Measurements from ENCODE around the gene TMEM33. TPM values are rescaled to one million over a fixed set of nuclear protein-coding genes. Genes with fewer than 3 reads are reported as not detected.

Gene TMEM33
- total and polyA plus RNA-seq, 8 donors = 29.8 to 87.7 (median 32.0) TPM

GRCh38 chr4:41967392-41967791 is 32.2 kb downstream of the TMEM33 start:
- no peak for ATAC-seq
- H3K9me3 ChIP-seq = peaks cover 0 to 6% of the 10 kb centered on the region in 2 donors
- no peaks in the 10 kb centered on the region for H3K27me3 ChIP-seq
- H3K27ac ChIP-seq = no peak overlapping the region
- intact Hi-C loops (cut with DNase I) = no loop called here
- H3K36me3 ChIP-seq = no peaks in the 10 kb centered on the region
- no peak overlapping the region for H3K4me3 ChIP-seq
- TF ChIP-seq CTCF (IDR thresholded peaks at IDR 0.05) = no peak
- no peaks in the 10 kb centered on the region for H3K4me1 ChIP-seq
- no peak for DNase-seq

GRCh38 chr4:41969671-41970070 is 34.4 kb downstream of the TMEM33 start:
- Histone ChIP-seq H3K4me1 (no peaks in the 10 kb centered on the region), H3K9me3 (peaks cover 0 to 6% of the 10 kb centered on the region in 2 donors), H3K27ac (no peak overlapping the region), H3K4me3 (no peak overlapping the region), H3K27me3 (no peaks in the 10 kb centered on the region), H3K36me3 (no peaks in the 10 kb centered on the region)
- DNase-seq (no peak), ATAC-seq (no peak)
- no peak for TF ChIP-seq CTCF (IDR thresholded peaks at IDR 0.05)
- intact Hi-C loops (cut with DNase I) = no loop called here

- TF ChIP-seq CTCF (IDR thresholded peaks at IDR 0.05) = no peak
- ATAC-seq = no peak
- no peak for DNase-seq
- Histone ChIP-seq H3K36me3 (no peaks in the 10 kb centered on the region), H3K27ac (no peak overlapping the region), H3K4me1 (no peaks in the 10 kb centered on the region), H3K27me3 (no peaks in the 10 kb centered on the region), H3K9me3 (no peaks in the 10 kb centered on the region), H3K4me3 (no peak overlapping the region)
- intact Hi-C loops (cut with DNase I) = no loop called here
These were observed 40.1 kb downstream of the TMEM33 start for GRCh38 chr4:41975341-41975740.

- Histone ChIP-seq H3K4me3 (no peak overlapping the region), H3K27me3 (no peaks in the 10 kb centered on the region), H3K27ac (no peak overlapping the region), H3K9me3 (peaks cover 0 to 4% of the 10 kb centered on the region in 2 donors), H3K4me1 (no peaks in the 10 kb centered on the region), H3K36me3 (no peaks in the 10 kb centered on the region)
- ATAC-seq (peak; percentile 46), DNase-seq (no peak)
- no peak for TF ChIP-seq CTCF (IDR thresholded peaks at IDR 0.05)
- intact Hi-C loops (cut with DNase I) = no loop called here
These were observed 41.7 kb downstream of the TMEM33 start for GRCh38 chr4:41976775-41977516.

- TF ChIP-seq CTCF (IDR thresholded peaks at IDR 0.05) = no peak
- DNase-seq (no peak), ATAC-seq (no peak)
- no peaks in the 10 kb centered on the region for H3K4me1 ChIP-seq
- H3K36me3 ChIP-seq = no peaks in the 10 kb centered on the region
- no peak overlapping the region for H3K27ac ChIP-seq
- intact Hi-C loops (cut with DNase I) = no loop called here
- H3K4me3 ChIP-seq = no peak overlapping the region
- no peaks in the 10 kb centered on the region for H3K27me3 ChIP-seq
- H3K9me3 ChIP-seq = peaks cover 0 to 6% of the 10 kb centered on the region in 2 donors
These were observed 42.5 kb downstream of the TMEM33 start for GRCh38 chr4:41977709-41978108.

Data from left lung (tissue), 10 donors.